H1 (cell line): Measurements from ENCODE around the gene VIT. TPM values are rescaled to one million over a fixed set of nuclear protein-coding genes. Genes with fewer than 3 reads are reported as not detected.

Experiments
- CTCF ChIA-PET: fragments of 300-600 bp; sonication (Branson Sonifier 250); formaldehyde crosslinking; loops from one replicate; lab custom pipeline; 2021; ENCODE audit not compliant: partially characterized antibody; lab: Charles Lee
- POLR2A ChIA-PET: fragments of 300-600 bp; sonication (Branson Sonifier 250); formaldehyde crosslinking; loops from one replicate; lab custom pipeline; 2021; ENCODE audit warnings: inconsistent platforms; ENCODE audit not compliant: partially characterized antibody; lab: Charles Lee
- DNase-seq, 2 experiments: peaks; one replicate each; pipeline versions ENCODE4 v3.0.0 to v3.0.0-alpha.2; 2010 to 2022; ENCODE audit warnings: low spot score in 2 of 2, low read depth in 1 of 2, mixed read lengths in 1 of 2
- FAIRE-seq: peaks from 2 replicates; lab custom pipeline; 2011; peaks lifted over from hg19 to GRCh38; lab: Jason Lieb, UNC
- H2AFZ ChIP-seq: 2 replicates; pipeline ENCODE4 v1.8.1; 2012; ENCODE audit warnings: low read length, inconsistent platforms
- H2AK5ac ChIP-seq: 2 replicates; pipeline ENCODE4 v1.6.1; 2013; ENCODE audit warnings: low read depth, low read length
- H2BK120ac ChIP-seq: replicated peaks from 2 replicates; pipeline ENCODE3; 2013; ENCODE audit warnings: low read depth, low read length, inconsistent platforms
- H2BK12ac ChIP-seq: 2 replicates; pipeline ENCODE4 v1.6.1; 2013; ENCODE audit warnings: low read depth, low read length
- H2BK15ac ChIP-seq: 2 replicates; pipeline ENCODE4 v1.6.1; 2013; ENCODE audit warnings: low read length
- H2BK20ac ChIP-seq: 2 replicates; pipeline ENCODE4 v1.6.1; 2013; ENCODE audit warnings: low read length
- H2BK5ac ChIP-seq: 2 replicates; pipeline ENCODE4 v1.6.1; 2013; ENCODE audit warnings: low read depth, low read length
- H3K14ac ChIP-seq: 2 replicates; pipeline ENCODE4 v1.6.1; 2013; ENCODE audit warnings: inconsistent platforms; ENCODE audit not compliant: insufficient read length
- H3K18ac ChIP-seq: 2 replicates; pipeline ENCODE4 v1.6.1; 2013; ENCODE audit warnings: low read length; ENCODE audit errors: extremely low read depth
- H3K23ac ChIP-seq: 2 replicates; pipeline ENCODE4 v1.6.1; 2013; ENCODE audit warnings: inconsistent platforms; ENCODE audit not compliant: insufficient read length
- H3K23me2 ChIP-seq: 2 replicates; pipeline ENCODE4 v1.6.1; 2013; ENCODE audit warnings: low read depth, low read length
- H3K27ac ChIP-seq: 2 replicates; pipeline ENCODE4 v1.6.1; 2011; ENCODE audit warnings: low read depth, low read length, inconsistent platforms
- H3K27me3 ChIP-seq, 4 experiments: replicated peaks in 1 of 4; 1 replicate in 1 of 4; 2 replicates in 3 of 4; pipeline versions ENCODE4 v1.6.1 to v1.8.1; 2011 to 2013; ENCODE audit warnings: low read length in 3 of 4, mild to moderate bottlenecking in 3 of 4, inconsistent platforms in 2 of 4, mixed read lengths in 2 of 4, moderate library complexity in 1 of 4; ENCODE audit not compliant: control insufficient read depth in 3 of 4, insufficient read depth in 3 of 4; ENCODE audit errors: extremely low read depth in 1 of 4
- H3K36me3 ChIP-seq, 4 experiments: 2 replicates each; pipeline versions ENCODE4 v1.6.1 to v1.8.1; 2011 to 2013; ENCODE audit warnings: mild to moderate bottlenecking in 4 of 4, low read length in 3 of 4, moderate library complexity in 2 of 4, control low read depth in 1 of 4, inconsistent platforms in 1 of 4; ENCODE audit not compliant: insufficient read depth in 4 of 4, control insufficient read depth in 2 of 4
- H3K4ac ChIP-seq: replicated peaks from 2 replicates; pipeline ENCODE3; 2013; ENCODE audit warnings: low read length, low read depth, mixed read lengths, inconsistent platforms; ENCODE audit not compliant: insufficient read length
- H3K4me1 ChIP-seq, 4 experiments: replicated peaks in 1 of 4; 1 replicate in 1 of 4; 2 replicates in 3 of 4; pipeline versions ENCODE4 v1.6.1 to v1.8.1; 2011 to 2013; ENCODE audit warnings: low read length in 3 of 4, inconsistent platforms in 2 of 4, mixed read lengths in 1 of 4; ENCODE audit not compliant: insufficient read depth in 4 of 4, control insufficient read depth in 3 of 4
- H3K4me2 ChIP-seq, 2 experiments: 2 replicates each; pipeline versions ENCODE4 v1.6.1 to v1.8.1; 2011 to 2013; ENCODE audit warnings: low read depth in 2 of 2, low read length in 2 of 2, control low read depth in 1 of 2, inconsistent platforms in 1 of 2, mild to moderate bottlenecking in 1 of 2; ENCODE audit not compliant: insufficient read depth in 1 of 2
- H3K4me3 ChIP-seq, 4 experiments: fragments of 200-600, 300-600 bp in 1 of 4; sonication (generic), shearing (Covaris generic), sonication (Bioruptor Twin) in 1 of 4; 2 replicates each; pipeline versions ENCODE4 v1.5.1 to v1.8.1; 2011 to 2016; ENCODE audit warnings: low read length in 4 of 4, low read depth in 3 of 4, control low read depth in 2 of 4, inconsistent platforms in 2 of 4, mild to moderate bottlenecking in 2 of 4, mixed read lengths in 1 of 4, moderate library complexity in 1 of 4; ENCODE audit not compliant: insufficient read depth in 2 of 4; ENCODE audit errors: extremely low read depth in 1 of 4
- H3K56ac ChIP-seq: replicated peaks from 2 replicates; pipeline ENCODE3; 2013; ENCODE audit warnings: low read depth, mild to moderate bottlenecking, mixed read lengths, low read length, inconsistent platforms; ENCODE audit not compliant: insufficient read length
- H3K79me1 ChIP-seq: 2 replicates; pipeline ENCODE4 v1.6.1; 2013; ENCODE audit warnings: low read depth, low read length, control low read depth
- H3K79me2 ChIP-seq, 2 experiments: 2 replicates each; pipeline versions ENCODE4 v1.6.1 to v1.8.1; 2012 to 2013; ENCODE audit warnings: low read length in 2 of 2, mild to moderate bottlenecking in 2 of 2, inconsistent platforms in 1 of 2; ENCODE audit not compliant: insufficient read depth in 2 of 2, control insufficient read depth in 1 of 2
- H3K9ac ChIP-seq, 4 experiments: replicated peaks in 1 of 4; 1 replicate in 1 of 4; 2 replicates in 3 of 4; pipeline versions ENCODE4 v1.6.1 to v1.8.1; 2011 to 2013; ENCODE audit warnings: low read depth in 3 of 4, low read length in 3 of 4, control low read depth in 2 of 4, mild to moderate bottlenecking in 2 of 4, moderate library complexity in 2 of 4, inconsistent platforms in 1 of 4; ENCODE audit errors: extremely low read depth in 1 of 4
- H3K9me3 ChIP-seq, 2 experiments: 2 replicates each; pipeline versions ENCODE4 v1.6.1 to v1.8.1; 2012 to 2013; ENCODE audit warnings: mild to moderate bottlenecking in 2 of 2, moderate library complexity in 2 of 2, control low read depth in 1 of 2, inconsistent platforms in 1 of 2, low read depth in 1 of 2, low read length in 1 of 2, mixed read lengths in 1 of 2; ENCODE audit not compliant: insufficient read depth in 2 of 2
- H4K20me1 ChIP-seq, 2 experiments: replicated peaks in 1 of 2; 2 replicates each; pipeline versions ENCODE3 to v1.8.1; 2011 to 2013; ENCODE audit warnings: inconsistent platforms in 2 of 2, low read length in 2 of 2, mild to moderate bottlenecking in 1 of 2; ENCODE audit not compliant: insufficient read depth in 2 of 2, control insufficient read depth in 1 of 2
- H4K5ac ChIP-seq: 2 replicates; pipeline ENCODE4 v1.6.1; 2013; ENCODE audit warnings: low read length, low read depth, mixed read lengths, inconsistent platforms; ENCODE audit not compliant: insufficient read length
- H4K8ac ChIP-seq: 2 replicates; pipeline ENCODE4 v1.8.0; 2013; ENCODE audit warnings: mild to moderate bottlenecking, moderate library complexity, low read length, inconsistent platforms; ENCODE audit not compliant: insufficient read depth; ENCODE audit errors: extremely low read depth
- H4K91ac ChIP-seq: replicated peaks from 2 replicates; pipeline ENCODE3; 2013; ENCODE audit warnings: low read length, mixed read lengths, inconsistent platforms; ENCODE audit not compliant: insufficient read length
- CHD1 ChIP-seq: IDR thresholded peaks from 2 replicates; pipeline ENCODE4 v1.6.1; 2012; ENCODE audit warnings: low read depth, low read length, improper control_type of control experiment
- GABPA ChIP-seq: IDR thresholded peaks from 2 replicates; pipeline ENCODE4 v1.6.1; 2011; ENCODE audit warnings: mild to moderate bottlenecking, low read length, moderate library complexity, borderline replicate concordance; ENCODE audit not compliant: insufficient read depth
- WGBS, 2 experiments: shearing (Covaris generic) in 1 of 2; methylation state at CpG; one replicate each; pipeline versions ENCODE4 v1.1.6 to v1.1.7; 2013 to 2015; ENCODE audit warnings: low lambda C conversion rate in 2 of 2, mixed read lengths in 2 of 2, inconsistent platforms in 1 of 2, low coverage in 1 of 2, missing lambda C conversion rate in 1 of 2; ENCODE audit not compliant: insufficient replicate concordance in 2 of 2, insufficient coverage in 1 of 2, insufficient read length in 1 of 2; ENCODE audit errors: extremely low coverage in 1 of 2, missing lambda C conversion rate in 1 of 2; 5-methylcytosine and 5-hydroxymethylcytosine counted together
- polyA plus RNA-seq, 7 experiments: library from polyadenylated mRNA; depleted of rRNA in 3 of 7; stranded (reverse) in 5 of 7; unstranded in 2 of 7; fragments of >200 nt in 5 of 7; fragments of 200-250 nt in 2 of 7; gene quantifications; 1 replicate in 5 of 7; 2 replicates in 1 of 7; 4 replicates in 1 of 7; pipeline versions ENCODE4 v1.2.1 to v1.2.3, GENCODE V29; 2011 to 2013; ENCODE audit warnings: missing spikeins in 2 of 7, mixed read lengths in 2 of 7
- total RNA-seq: library from RNA; stranded (reverse); fragmentation: NEBNext Ultra II Directional; extraction: Animal tissue kit (Norgen Biotek cat#: 25700); gene quantifications from 2 replicates; pipeline ENCODE4 v1.2.1, GENCODE V29; 2021

Gene VIT
- total and polyA plus RNA-seq, 2 of the 8 experiments (the other 6 are each of a cell fraction or from before 2014, with no cell fraction given) = 0.03 TPM; not detected in 1

GRCh38 chr2:36670881-36671595 is 25.5 kb upstream of the VIT start:
- ChIA-PET POLR2A (interaction anchor here (0.7 kb wide), 1 partner anchor 439 kb away, joined by 3 read pairs; no protein-coding TSS in a partner anchor), CTCF (interaction anchor here (0.8 to 3.5 kb wide), 16 partner anchors 7 to 213 kb away, joined by 3 to 11 read pairs (median 4); no protein-coding TSS in a partner anchor)
- H3K9ac ChIP-seq = no peak overlapping the region
- no peak overlapping the region for H4K91ac ChIP-seq
- H3K4me1 ChIP-seq = peaks cover 0 to 6% (median 2%) of the 10 kb centered on the region in 4 experiments; a peak in 1 of 7 replicates
- no peak overlapping the region for H3K18ac ChIP-seq
- no peak overlapping the region for H2BK20ac ChIP-seq
- H3K4me3 ChIP-seq = no peak overlapping the region
- no peaks in the 10 kb centered on the region for H3K79me2 ChIP-seq
- H4K8ac ChIP-seq = no peak overlapping the region
- no peak overlapping the region for H3K14ac ChIP-seq
- no peak for DNase-seq
- no peaks in the 10 kb centered on the region for H4K20me1 ChIP-seq
- H3K23ac ChIP-seq = no peak overlapping the region
- H2AFZ ChIP-seq = no peak overlapping the region
- no peak overlapping the region for H2BK120ac ChIP-seq
- H3K27me3 ChIP-seq = no peaks in the 10 kb centered on the region
- no peak overlapping the region for H2AK5ac ChIP-seq
- no peaks in the 10 kb centered on the region for H3K36me3 ChIP-seq
- H3K56ac ChIP-seq = no peak overlapping the region
- no peak overlapping the region for H2BK5ac ChIP-seq
- WGBS, 2 experiments = 89% methylated on average over 6 of the region's 6 CpGs; no CpG with 5 or more reads in 1 of the 2 experiments
- no peaks in the 10 kb centered on the region for H3K79me1 ChIP-seq
- no peaks in the 10 kb centered on the region for H3K23me2 ChIP-seq
- H4K5ac ChIP-seq = no peak overlapping the region
- H3K4me2 ChIP-seq = no peak overlapping the region
- no peak overlapping the region for H2BK12ac ChIP-seq
- H3K9me3 ChIP-seq = no peaks in the 10 kb centered on the region
- no peak for TF ChIP-seq GABPA
- no peak for TF ChIP-seq CHD1
- no peak overlapping the region for H3K27ac ChIP-seq
- H2BK15ac ChIP-seq = no peak overlapping the region
- H3K4ac ChIP-seq = no peak overlapping the region
- no peak for FAIRE-seq
